GM10248 (cell line): ENCODE results near the gene SLC16A10.

Experiments
- CTCF ChIA-PET: fragments of 300-600 bp; sonication (Branson Sonifier 250); formaldehyde crosslinking; extraction: SDS; loops from one replicate; lab custom pipeline; 2021; ENCODE audit warnings: antibody characterized with exemption; lab: Yijun Ruan, JAX
- POLR2A ChIA-PET: fragments of 350-650 bp; sonication (Branson Sonifier 250); formaldehyde crosslinking; extraction: SDS; loops from one replicate; lab custom pipeline; 2020; ENCODE audit warnings: antibody characterized with exemption; lab: Yijun Ruan, JAX
- DNase-seq: peaks from one replicate; pipeline ENCODE4 v3.0.0; 2012; ENCODE audit errors: extremely low spot score
- CTCF ChIP-seq: IDR thresholded peaks from 2 replicates; pipeline ENCODE4 v1.5.1; 2012; ENCODE audit warnings: mild to moderate bottlenecking, low read depth; ENCODE audit errors: extremely low read depth, missing control alignments, control extremely low read depth

SLC16A10 gene

GRCh38 chr6:111069382-111070104, 17.8 kb upstream of the SLC16A10 start:
- no peak for TF ChIP-seq CTCF
- peak; percentile 30 for DNase-seq
- ChIA-PET CTCF (interaction anchor here (1.2 to 5.5 kb wide), 2 partner anchors 11 to 14 kb away, joined by 3 to 37 read pairs; no protein-coding TSS in a partner anchor), POLR2A (interaction anchor here (0.6 kb wide), 1 partner anchor 550 kb away, joined by 4 read pairs; no protein-coding TSS in a partner anchor)

GRCh38 chr6:111070105-111071005, 16.9 kb upstream of the SLC16A10 start:
- ChIA-PET CTCF (interaction anchor here (1.2 to 5.5 kb wide), 2 partner anchors 12 to 13 kb away, joined by 3 to 37 read pairs; no protein-coding TSS in a partner anchor), POLR2A (interaction anchor here (0.6 kb wide), 1 partner anchor 549 kb away, joined by 4 read pairs; no protein-coding TSS in a partner anchor)
- DNase-seq, result no peak
- no peak for TF ChIP-seq CTCF

- TF ChIP-seq CTCF, result no peak
- DNase-seq, result no peak
- ChIA-PET CTCF (no interaction called here), POLR2A (no interaction called here)
Observed at GRCh38 chr6:111072801-111073360, 14.4 kb upstream of the SLC16A10 start.

GRCh38 chr6:111074311-111074710, 13.0 kb upstream of the SLC16A10 start:
- no peak for TF ChIP-seq CTCF
- POLR2A ChIA-PET, result no interaction called here
- CTCF ChIA-PET, result no interaction called here
- DNase-seq, result no peak

- TF ChIP-seq CTCF, result no peak
- DNase-seq, result no peak
- ChIA-PET POLR2A (no interaction called here), CTCF (interaction anchor here (0.8 to 1.5 kb wide), 4 partner anchors 10 to 65 kb away, joined by 3 to 4 read pairs (median 3); no protein-coding TSS in a partner anchor)
Observed at GRCh38 chr6:111076024-111076695, 11.1 kb upstream of the SLC16A10 start.

- ChIA-PET CTCF (no interaction called here), POLR2A (no interaction called here)
Observed at GRCh38 chr6:111080698-111081097, 6.6 kb upstream of the SLC16A10 start.

More at GRCh38 chr6:111080698-111081097, 6.6 kb upstream of the SLC16A10 start:
- no peak for TF ChIP-seq CTCF
- no peak for DNase-seq
